ENCODE data around the gene BFAR.
"Not testable (repeated sequence)": the region's sequence is repeated elsewhere in the genome, so short reads cannot be mapped to it uniquely, and the experiment has no call there.

BFAR gene

GRCh38 chr16:14702672-14703071, 69.9 kb downstream of the BFAR start:
- not testable (repeated sequence) for H3K27me3 ChIP-seq (ENCODE audit: control insufficient read depth, insufficient read depth, low read length); H3K4me3 ChIP-seq (ENCODE audit: low read depth, low read length); H3K9ac ChIP-seq (ENCODE audit: low read length); H3K27ac ChIP-seq (ENCODE audit: low read depth, low read length); H3K4me1 ChIP-seq (ENCODE audit: control insufficient read depth, insufficient read depth, low read length); H3K9me3 ChIP-seq (ENCODE audit: control insufficient read depth, insufficient read depth, low read depth, low read length); H3K36me3 ChIP-seq (ENCODE audit: control insufficient read depth, insufficient read depth, low read length)

GRCh38 chr16:14703156-14704011, 70.6 kb downstream of the BFAR start, which contains the start of gene NPIPA3:
TSS of gene NPIPA3 (plus strand) at chr16:14703411. CDS start at chr16:14708944, 5,533 bp downstream.
- not testable (repeated sequence) for H3K4me1 ChIP-seq (ENCODE audit: control insufficient read depth, insufficient read depth, low read length); H3K36me3 ChIP-seq (ENCODE audit: control insufficient read depth, insufficient read depth, low read length); H3K27me3 ChIP-seq (ENCODE audit: control insufficient read depth, insufficient read depth, low read length); H3K9me3 ChIP-seq (ENCODE audit: control insufficient read depth, insufficient read depth, low read depth, low read length); H3K4me3 ChIP-seq (ENCODE audit: low read depth, low read length); H3K9ac ChIP-seq (ENCODE audit: low read length); H3K27ac ChIP-seq (ENCODE audit: low read depth, low read length)

All from HUES6 (cell line).